K562 (cell line): Measurements from ENCODE around the gene UBE2J2. TPM values are rescaled to one million over a fixed set of nuclear protein-coding genes. Genes with fewer than 3 reads are reported as not detected.

Experiments used
- ARID1B ChIP-seq: fragments of 450-650 bp; IDR thresholded peaks from 2 replicates; pipeline ENCODE4 v1.6.1; 2016; ENCODE audit warnings: antibody characterized with exemption, mild to moderate bottlenecking, inconsistent platforms
- ARID3B ChIP-seq: fragments of 250-450 bp; sonication (Bioruptor Pico); IDR thresholded peaks from 2 replicates; pipeline ENCODE4 v1.4.0; 2020; ENCODE audit warnings: borderline replicate concordance
- ATF3 ChIP-seq, 2 experiments: fragments of 450-650 bp in 1 of 2; sonication (generic) in 1 of 2; formaldehyde crosslinking in 1 of 2; IDR thresholded peaks in 1 of 2; conservative IDR thresholded peaks in 1 of 2; 2 replicates each; pipeline versions ENCODE4 v1.6.1 to v1.8.1; 2016 to 2023; ENCODE audit warnings: mild to moderate bottlenecking in 2 of 2, moderate library complexity in 2 of 2, inconsistent platforms in 1 of 2, missing genetic modification reagents in 1 of 2
- CHD7 ChIP-seq: fragments of 200-600 bp; sonication (generic); IDR thresholded peaks from one replicate; pipeline ENCODE4 v1.6.1; 2012; ENCODE audit warnings: mild to moderate bottlenecking, low read depth, low read length, inconsistent platforms
- CTBP1 ChIP-seq: fragments of 450-650 bp; IDR thresholded peaks from 2 replicates; pipeline ENCODE4 v1.6.1; 2016; ENCODE audit warnings: borderline replicate concordance
- DPF2 ChIP-seq: fragments of 450-650 bp; IDR thresholded peaks from 2 replicates; pipeline ENCODE4 v1.6.1; 2016
- EP300 ChIP-seq: IDR thresholded peaks from 2 replicates; pipeline ENCODE4 v1.6.1; 2012; ENCODE audit warnings: low read length, improper control_type of control experiment
- LCOR ChIP-seq: sonication (generic); formaldehyde crosslinking; IDR thresholded peaks from 2 replicates; pipeline ENCODE4 v1.8.0; 2022; ENCODE audit warnings: mild to moderate bottlenecking, missing genetic modification reagents
- NFIC ChIP-seq: fragments of 450-650 bp; IDR thresholded peaks from 2 replicates; pipeline ENCODE4 v1.6.1; 2017; ENCODE audit warnings: mild to moderate bottlenecking, inconsistent platforms
- NR3C1 ChIP-seq: sonication (generic); formaldehyde crosslinking; IDR thresholded peaks from 2 replicates; pipeline ENCODE4 v1.8.1; 2022; ENCODE audit warnings: missing genetic modification reagents
- RCOR1 ChIP-seq, 2 experiments: IDR thresholded peaks; 2 replicates each; pipeline ENCODE4 v1.6.1; 2012; ENCODE audit warnings: low read depth in 2 of 2, low read length in 2 of 2, borderline replicate concordance in 1 of 2, improper control_type of control experiment in 1 of 2
- SIN3A ChIP-seq, 2 experiments: fragments of 150-350 bp in 1 of 2; IDR thresholded peaks; 2 replicates each; pipeline ENCODE4 v1.6.1; 2011 to 2016; ENCODE audit warnings: borderline replicate concordance in 2 of 2, low read depth in 2 of 2, low read length in 2 of 2, mild to moderate bottlenecking in 2 of 2, moderate library complexity in 2 of 2; ENCODE audit not compliant: control insufficient read depth in 1 of 2
- SMAD4 ChIP-seq: fragments of 250-450 bp; sonication (Bioruptor Pico); conservative IDR thresholded peaks from 2 replicates; pipeline ENCODE4 v1.8.0; 2021; ENCODE audit warnings: inconsistent platforms, mild to moderate bottlenecking, moderate library complexity
- polyA plus RNA-seq, 8 experiments: library from polyadenylated mRNA; depleted of rRNA in 4 of 8; stranded (reverse) in 5 of 8; unstranded in 3 of 8; fragments of >200 nt; fragmentation: Nextera tagmentation in 2 of 8; fragmentation: Illumina TruSeq in 1 of 8; extraction: Ambion mirVana in 2 of 8; extraction: Trizol in 1 of 8; gene quantifications; 2 replicates each; pipeline versions ENCODE4 v1.2.1 to v1.2.3, GENCODE V29; 2011 to 2014; ENCODE audit warnings: inconsistent platforms in 1 of 8, missing spikeins in 1 of 8
- total RNA-seq, 7 experiments: library from RNA; depleted of rRNA in 6 of 7; stranded (reverse); fragments of >200 nt in 6 of 7; fragmentation: Illumina TruSeq in 2 of 7; extraction: Trizol in 2 of 7; gene quantifications; 2 replicates each; pipeline versions ENCODE4 v1.2.1 to v1.2.3, GENCODE V29; 2011 to 2021; ENCODE audit warnings: low replicate concordance in 1 of 7

The UBE2J2 gene
- total and polyA plus RNA-seq, 9 of the 15 experiments (the other 6 are each of a cell fraction or from before 2014, with no cell fraction given), result 0.93 to 112 (median 75.5) TPM

GRCh38 chr1:1318131-1318652, 44.5 kb upstream of the UBE2J2 start (continued):
- no peak for TF ChIP-seq ARID3B (CRISPR knock-in tag)
- TF ChIP-seq ARID1B, result peak; percentile 72
- 0 out of 2 replicates have a peak, but pooled peaks have one; percentile 4 for TF ChIP-seq SMAD4 (CRISPR knock-in tag)
- TF ChIP-seq NR3C1 (CRISPR knock-in tag), result no peak
- TF ChIP-seq SIN3A (IDR thresholded peaks at IDR 0.05; ENCODE audit: borderline replicate concordance in 2 of 2, control insufficient read depth in 1 of 2, low read depth in 2 of 2, low read length in 2 of 2), result 0 out of 4 replicates have a peak, but pooled peaks of 1 of the 2 experiments have one; percentile 12
- TF ChIP-seq CHD7, result no peak
- TF ChIP-seq EP300, result peak; percentile 29; the same call in 1 of the 2 replicates
- 0 out of 2 replicates have a peak, but pooled peaks have one; percentile 31 for TF ChIP-seq LCOR
- peak; percentile 66 for TF ChIP-seq NFIC
- peak; percentile 40; the same call in 1 of the 2 replicates for TF ChIP-seq CTBP1
- TF ChIP-seq ATF3 (IDR thresholded peaks at IDR 0.05), result peak; percentile 94
- no peak for TF ChIP-seq ATF3 (CRISPR knock-in tag; conservative IDR thresholded peaks at IDR 0.05)
- TF ChIP-seq DPF2, result peak; percentile 85
- peak in 1 of 2 experiments; percentile 68; a peak in 1 of 4 replicates for TF ChIP-seq RCOR1 (IDR thresholded peaks at IDR 0.05; ENCODE audit: borderline replicate concordance in 1 of 2, low read depth in 2 of 2, low read length in 2 of 2)
